Measurements from ENCODE around the gene PLAAT1.
A peak's percentile ranks its signal among the peaks of the same experiment; 100 is the strongest.

Gene PLAAT1

GRCh38 chr3:193253986-193254660 lies 13.1 kb downstream of the PLAAT1 start:
- DNase-seq (ENCODE audit: low spot score), result no peak

- no peak for DNase-seq (ENCODE audit: low spot score)
Measured at GRCh38 chr3:193261970-193262369, 20.9 kb downstream of the PLAAT1 start.

- DNase-seq (ENCODE audit: low spot score), result no peak
Measured at GRCh38 chr3:193262707-193263106, 21.7 kb downstream of the PLAAT1 start.

- DNase-seq (ENCODE audit: low spot score), result no peak
Measured at GRCh38 chr3:193269343-193270028, 28.5 kb downstream of the PLAAT1 start.

- no peak for DNase-seq (ENCODE audit: low spot score)
Measured at GRCh38 chr3:193270451-193270850, 29.4 kb downstream of the PLAAT1 start.

GRCh38 chr3:193271101-193271840 lies 30.2 kb downstream of the PLAAT1 start:
- DNase-seq (ENCODE audit: low spot score), result no peak

GRCh38 chr3:193292386-193292785 lies 51.4 kb downstream of the PLAAT1 start:
- DNase-seq (ENCODE audit: low spot score), result peak; percentile 5

- no peak for DNase-seq (ENCODE audit: low spot score)
Measured at GRCh38 chr3:193295985-193296384, 55.0 kb downstream of the PLAAT1 start.

- DNase-seq (ENCODE audit: low spot score), result peak; percentile 4
Measured at GRCh38 chr3:193297421-193297820, 56.4 kb downstream of the PLAAT1 start.

- DNase-seq (ENCODE audit: low spot score), result peak; percentile 76
Measured at GRCh38 chr3:193301433-193301832, 60.4 kb downstream of the PLAAT1 start.

GRCh38 chr3:193305356-193305755 lies 64.3 kb downstream of the PLAAT1 start:
- DNase-seq (ENCODE audit: low spot score), result no peak

GRCh38 chr3:193310914-193311723 lies 70.1 kb downstream of the PLAAT1 start:
- DNase-seq (ENCODE audit: low spot score), result no peak

- no peak for DNase-seq (ENCODE audit: low spot score)
Measured at GRCh38 chr3:193313061-193313958, 72.3 kb downstream of the PLAAT1 start.

GRCh38 chr3:193314161-193314560 lies 73.1 kb downstream of the PLAAT1 start:
- no peak for DNase-seq (ENCODE audit: low spot score)

GRCh38 chr3:193317682-193318300 lies 76.8 kb downstream of the PLAAT1 start:
- peak; percentile 48 for DNase-seq (ENCODE audit: low spot score)

Data from kidney tubule cell (primary cell).